Aorta (tissue), 5 donors: Measurements from ENCODE around the gene NPC1L1. TPM values are rescaled to one million over a fixed set of nuclear protein-coding genes. Genes with fewer than 3 reads are reported as not detected.

Experiments
- ATAC-seq: fragments of 200-7000 bp; cut with Tn5 transposase; one replicate; pipeline ENCODE4 v1.9.1; 2022; ENCODE audit warnings: moderate library complexity; ENCODE audit not compliant: low FRiP score
- DNase-seq, 2 donors: peaks; one replicate each; pipeline ENCODE4 v3.0.0-alpha.2; 2020
- H3K27ac ChIP-seq, 2 donors: one replicate each; pipeline ENCODE4 v1.5.1; 2013; ENCODE audit warnings: low read length in 2 of 2, mild to moderate bottlenecking in 2 of 2, moderate library complexity in 2 of 2, control low read depth in 1 of 2, inconsistent platforms in 1 of 2, low read depth in 1 of 2
- H3K27me3 ChIP-seq, 2 donors: one replicate each; pipeline ENCODE4 v1.6.1; 2013; ENCODE audit warnings: control low read depth in 1 of 2, low read length in 1 of 2, mild to moderate bottlenecking in 1 of 2, moderate library complexity in 1 of 2; ENCODE audit not compliant: insufficient read depth in 2 of 2, control insufficient read depth in 1 of 2
- H3K36me3 ChIP-seq, 2 donors: one replicate each; pipeline ENCODE4 v1.6.1; 2013; ENCODE audit warnings: control low read depth in 1 of 2, low read length in 1 of 2, mild to moderate bottlenecking in 1 of 2; ENCODE audit not compliant: insufficient read depth in 2 of 2, control insufficient read depth in 1 of 2
- H3K4me1 ChIP-seq, 2 donors: one replicate each; pipeline ENCODE4 v1.6.1; 2013; ENCODE audit warnings: low read length in 2 of 2, control low read depth in 1 of 2, mild to moderate bottlenecking in 1 of 2, moderate library complexity in 1 of 2; ENCODE audit not compliant: insufficient read depth in 2 of 2, control insufficient read depth in 1 of 2
- H3K4me3 ChIP-seq, 2 donors: one replicate each; pipeline ENCODE4 v1.5.1; 2013; ENCODE audit warnings: low read length in 2 of 2, control low read depth in 1 of 2, mild to moderate bottlenecking in 1 of 2
- H3K9me3 ChIP-seq: one replicate; pipeline ENCODE4 v1.6.1; 2013; ENCODE audit warnings: mild to moderate bottlenecking, low read length; ENCODE audit not compliant: control insufficient read depth
- WGBS, 2 donors: extraction: QIAGEN DNeasy Blood & Tissue Kit; methylation state at CpG; one replicate each; pipeline ENCODE4 v1.1.7; 2013; 5-methylcytosine and 5-hydroxymethylcytosine counted together
- intact Hi-C, 2 donors: fragments of 100-400 bp; cut with DNase I; formaldehyde crosslinking; loops; one replicate each; pipeline versions ENCODE4 v1.14.2 to v1.15.0; 2022
- polyA plus RNA-seq, 2 donors: library from polyadenylated mRNA; stranded (reverse); fragments of 200-250 nt; gene quantifications; one replicate each; pipeline ENCODE4 v1.2.3, GENCODE V29; 2013
- total RNA-seq, 2 donors: library from RNA; stranded (reverse); fragmentation: NEBNext Ultra II Directional; extraction: Animal tissue kit (Norgen Biotek cat#: 25700); gene quantifications; one replicate each; pipeline ENCODE4 v1.2.1, GENCODE V29; 2021
- donor health status: healthy with polysubstance abuse.
- donor health status: Bipolar disorder and iron deficiency.
- donor health status: DM: no; HTN: no; CAD: no.
- donor health status: DM: no; HTN: no; CAD: no.
- donor health status: DM: yes; HTN: yes; CAD: no.

NPC1L1 gene
- total and polyA plus RNA-seq, 4 donors: 0.39 to 6.1 (median 0.95) TPM

DNA sequence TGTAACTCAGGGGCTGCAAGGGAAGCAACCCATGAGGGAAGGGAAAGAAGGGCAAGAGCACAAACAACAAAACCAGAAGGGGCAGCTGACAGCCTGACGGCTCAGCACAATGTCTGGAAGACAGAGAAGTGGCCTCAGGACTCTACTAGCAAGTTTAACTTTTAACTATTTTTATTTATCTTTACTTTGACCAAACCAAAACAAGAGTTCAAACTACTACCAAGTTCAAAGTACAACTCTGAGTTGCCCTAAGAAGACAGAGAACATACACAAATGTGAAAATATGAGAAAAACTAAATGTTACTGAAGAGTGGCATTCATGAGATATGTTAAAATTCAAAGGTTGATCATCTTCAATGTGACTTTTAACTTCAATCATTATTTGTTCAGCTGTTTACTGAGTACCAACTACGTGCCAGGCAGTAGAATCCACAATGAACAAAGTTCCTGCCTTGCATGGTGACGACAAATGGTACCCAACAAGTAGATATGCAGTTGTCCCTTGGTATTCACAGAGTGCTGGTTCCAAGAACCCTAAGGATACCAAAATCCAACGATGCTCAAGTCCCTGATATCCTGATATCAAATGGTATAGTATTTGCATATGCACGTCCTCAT, 70.4 kb downstream of the NPC1L1 start:
- 85 to 92% methylated on average over 5 of the region's 5 CpGs for WGBS, 2 donors
- H3K9me3 ChIP-seq: no peaks in the 10 kb centered on the region
- ATAC-seq (no peak), DNase-seq (no peak)
- H3K27ac ChIP-seq: no peak overlapping the region
- H3K4me1 ChIP-seq: peaks cover 0 to 6% of the 10 kb centered on the region in 2 donors
- intact Hi-C loops: no loop called here
- H3K27me3 ChIP-seq: no peaks in the 10 kb centered on the region
- no peak overlapping the region for H3K4me3 ChIP-seq
- no peaks in the 10 kb centered on the region for H3K36me3 ChIP-seq

DNA sequence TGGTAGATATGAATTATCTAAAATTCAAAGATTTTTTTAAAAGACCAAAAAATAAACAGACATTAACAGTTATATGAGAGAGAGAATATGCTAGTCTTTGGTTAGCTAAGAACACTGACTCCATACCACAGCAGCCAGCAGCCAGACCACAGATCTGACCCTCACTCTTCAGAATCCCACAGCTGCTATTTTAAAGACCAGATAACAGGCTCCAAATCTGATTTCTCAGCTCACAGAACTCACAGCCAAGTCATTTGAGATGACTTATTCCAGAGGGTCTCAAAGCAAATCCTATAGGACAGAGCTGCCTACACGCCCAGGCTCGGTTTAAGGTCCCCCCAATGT, 71.0 kb downstream of the NPC1L1 start:
- no peaks in the 10 kb centered on the region for H3K27me3 ChIP-seq
- H3K36me3 ChIP-seq: no peaks in the 10 kb centered on the region
- peaks cover 0 to 10% of the 10 kb centered on the region in 2 donors for H3K4me1 ChIP-seq
- no peaks in the 10 kb centered on the region for H3K9me3 ChIP-seq
- H3K27ac ChIP-seq: no peak overlapping the region
- intact Hi-C loops: no loop called here
- no peak overlapping the region for H3K4me3 ChIP-seq
- 93 to 94% methylated on average over 2 of the region's 2 CpGs for WGBS, 2 donors
- DNase-seq (no peak), ATAC-seq (peak; percentile 46)

DNA sequence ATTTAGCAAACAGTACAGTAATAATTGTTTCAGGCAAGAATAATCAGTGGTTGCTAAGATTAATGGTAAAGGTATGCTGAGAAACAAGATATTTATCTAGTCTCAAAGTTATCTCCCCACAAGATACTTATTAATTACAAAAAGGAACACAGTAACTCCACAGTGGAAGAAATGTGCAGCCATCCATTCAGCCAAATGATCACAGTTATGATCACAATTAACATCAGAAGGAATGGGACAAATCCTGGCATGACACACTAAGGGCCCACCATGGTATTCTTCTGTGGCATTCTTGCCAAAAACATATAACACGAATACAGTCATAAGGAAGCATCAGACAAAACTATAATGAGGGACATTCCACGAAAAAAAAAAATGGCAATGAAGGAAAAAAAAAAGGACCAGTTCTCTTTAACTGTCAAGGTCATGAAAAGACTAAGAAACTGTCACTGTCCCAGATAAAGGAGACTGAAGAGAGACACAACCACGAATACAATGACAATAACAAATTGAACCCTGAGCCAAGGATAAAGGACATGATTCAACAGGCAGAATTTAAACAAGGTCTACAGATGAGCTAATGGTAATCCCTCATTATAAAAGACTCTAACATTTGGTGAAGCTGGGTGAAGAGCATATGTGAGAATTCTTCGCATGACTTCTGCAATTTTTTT, 71.5 kb downstream of the NPC1L1 start:
- no peaks in the 10 kb centered on the region for H3K36me3 ChIP-seq
- intact Hi-C loops: no loop called here
- 65% methylated on average over 4 of the region's 4 CpGs for WGBS, 2 donors
- no peak overlapping the region for H3K27ac ChIP-seq
- H3K4me3 ChIP-seq: no peak overlapping the region
- H3K27me3 ChIP-seq: no peaks in the 10 kb centered on the region
- peaks cover 0 to 10% of the 10 kb centered on the region in 2 donors for H3K4me1 ChIP-seq
- no peaks in the 10 kb centered on the region for H3K9me3 ChIP-seq
- DNase-seq (no peak), ATAC-seq (no peak)

DNA sequence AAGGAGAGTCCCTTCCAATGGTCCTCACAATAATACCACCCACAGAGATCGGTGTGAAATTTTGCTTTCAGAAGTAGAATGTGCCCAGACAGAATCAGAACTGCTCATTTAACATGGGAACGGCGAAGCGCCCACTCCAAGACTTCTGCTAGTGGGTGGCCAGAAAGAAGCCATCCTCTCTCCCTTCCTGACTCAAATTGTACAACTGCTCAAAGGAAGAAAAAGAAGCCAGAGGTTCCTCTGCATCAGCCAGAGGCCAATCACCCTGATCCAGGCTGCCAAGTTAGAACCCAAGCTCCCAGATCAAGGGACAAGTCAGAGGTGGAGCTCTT, 73.9 kb downstream of the NPC1L1 start:
- no peaks in the 10 kb centered on the region for H3K9me3 ChIP-seq
- no peaks in the 10 kb centered on the region for H3K36me3 ChIP-seq
- no peaks in the 10 kb centered on the region for H3K27me3 ChIP-seq
- no peak overlapping the region for H3K27ac ChIP-seq
- peaks cover 0 to 10% of the 10 kb centered on the region in 2 donors for H3K4me1 ChIP-seq
- no peak overlapping the region for H3K4me3 ChIP-seq
- WGBS, 2 donors: 98 to 99% methylated on average over 4 of the region's 4 CpGs
- ATAC-seq (no peak), DNase-seq (no peak)
- intact Hi-C loops: no loop called here

DNA sequence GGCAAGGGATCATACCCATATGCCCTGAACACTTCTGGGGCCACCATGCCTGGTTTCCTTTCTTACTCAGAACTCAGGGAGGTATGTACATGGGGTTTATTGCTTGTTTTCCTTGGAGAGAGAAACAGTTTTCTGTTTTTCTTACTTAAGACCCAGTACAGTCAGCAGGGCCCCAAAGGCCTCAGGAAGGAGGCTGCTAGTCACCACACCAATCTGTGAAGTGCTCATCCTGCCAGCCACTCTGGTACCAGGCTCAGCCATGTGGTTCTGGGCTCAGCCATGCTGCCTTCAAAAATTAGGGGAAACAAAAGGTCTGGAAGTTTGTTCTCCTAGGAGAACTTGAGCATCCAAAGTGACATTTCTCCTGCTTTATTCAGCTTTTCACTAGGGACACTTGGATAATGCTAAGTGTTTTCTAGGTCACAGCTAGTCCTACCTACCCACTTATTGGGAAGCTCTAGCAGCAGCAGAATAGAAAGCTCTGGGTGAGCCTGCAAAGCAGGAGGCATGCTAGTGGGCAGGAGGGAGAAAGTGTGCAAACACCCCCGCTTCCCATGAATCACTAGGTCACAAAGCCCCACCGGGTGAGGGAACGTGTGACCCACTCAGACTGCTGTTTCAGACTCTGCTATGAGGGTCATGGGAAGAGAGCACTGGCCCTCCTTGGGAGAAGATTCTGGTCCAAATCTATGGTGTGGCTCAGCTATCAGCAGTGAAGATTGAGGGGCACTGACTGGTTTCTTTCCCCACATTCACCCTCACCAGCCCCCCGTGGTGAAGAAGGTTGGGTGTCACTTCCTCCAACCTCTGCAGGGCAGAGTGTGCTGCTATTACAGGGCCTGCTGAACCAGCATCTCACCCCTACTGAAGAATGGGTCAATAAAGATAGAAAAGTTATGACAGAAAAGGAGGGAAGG, 74.6 kb downstream of the NPC1L1 start:
- Histone ChIP-seq H3K36me3 (no peaks in the 10 kb centered on the region), H3K4me1 (peaks cover 0 to 10% of the 10 kb centered on the region in 2 donors)

DNA sequence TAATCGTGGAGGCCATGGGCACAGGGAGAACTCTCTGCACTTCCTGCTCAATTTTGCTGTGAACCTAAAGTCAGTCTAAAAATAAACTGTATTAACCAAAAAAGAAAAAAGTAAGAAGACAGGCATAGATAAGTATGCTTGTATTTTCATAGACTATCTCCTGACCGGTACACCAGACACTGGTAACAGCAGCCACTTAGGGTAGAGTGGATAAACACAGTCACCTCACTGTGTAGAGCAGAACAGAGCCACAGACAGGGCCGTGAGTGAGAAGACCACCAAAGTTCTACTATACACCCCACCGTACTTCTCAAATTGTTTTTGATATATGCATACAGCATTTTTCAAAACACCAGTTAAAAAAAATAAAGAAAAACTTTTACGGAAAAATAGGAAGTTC, 75.6 kb downstream of the NPC1L1 start:
- no peak overlapping the region for H3K4me3 ChIP-seq
- DNase-seq: no peak
- H3K36me3 ChIP-seq: no peaks in the 10 kb centered on the region
- intact Hi-C loops: no loop called here
- no peak for ATAC-seq
- H3K4me1 ChIP-seq: peaks cover 0 to 10% of the 10 kb centered on the region in 2 donors
- WGBS, 2 donors: 41 to 43% methylated on average over 5 of the region's 5 CpGs
- H3K9me3 ChIP-seq: no peaks in the 10 kb centered on the region
- no peak overlapping the region for H3K27ac ChIP-seq
- H3K27me3 ChIP-seq: no peaks in the 10 kb centered on the region

More for the DNA sequence above, 74.6 kb downstream of the NPC1L1 start:
- 74 to 82% methylated on average over 4 of the region's 4 CpGs for WGBS, 2 donors
- DNase-seq (no peak), ATAC-seq (no peak)
- Histone ChIP-seq H3K9me3 (no peaks in the 10 kb centered on the region), H3K27me3 (no peaks in the 10 kb centered on the region), H3K4me3 (no peak overlapping the region), H3K27ac (no peak overlapping the region)
- intact Hi-C loops: no loop called here

DNA sequence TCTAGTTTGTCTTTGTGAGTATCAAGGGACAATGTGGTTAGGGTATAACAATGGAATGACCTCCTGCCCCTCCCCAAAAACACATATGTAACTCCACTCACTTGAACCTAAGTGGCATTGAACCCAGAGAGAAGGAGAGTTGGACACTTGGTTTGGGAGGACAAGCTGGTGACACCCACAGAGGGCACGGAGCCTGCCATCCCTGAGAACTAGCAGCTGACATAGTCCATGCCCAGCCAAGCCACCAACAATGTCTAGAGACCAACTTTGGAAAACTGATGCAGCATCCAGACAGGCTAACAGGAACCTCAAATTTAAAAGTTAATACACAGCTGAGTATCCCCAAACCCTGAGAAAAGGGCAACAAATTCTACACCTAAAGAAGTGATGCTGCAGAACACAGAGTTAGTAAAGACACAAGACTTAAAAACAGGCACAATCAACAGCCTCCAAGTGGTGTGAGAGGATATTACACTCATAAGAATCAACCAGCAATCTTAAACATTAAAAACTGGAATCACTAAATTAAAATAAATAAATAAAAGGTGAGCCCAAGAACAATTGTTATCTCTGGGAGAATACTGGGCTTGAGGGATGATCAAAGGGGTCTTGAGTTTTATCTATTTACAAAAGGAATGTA, 77.8 kb downstream of the NPC1L1 start:
- peaks cover 0 to 7% of the 10 kb centered on the region in 2 donors for H3K4me1 ChIP-seq
- no peak overlapping the region for H3K4me3 ChIP-seq
- no peaks in the 10 kb centered on the region for H3K27me3 ChIP-seq
- intact Hi-C loops: no loop called here
- ATAC-seq (no peak), DNase-seq (no peak)
- no peaks in the 10 kb centered on the region for H3K36me3 ChIP-seq
- H3K9me3 ChIP-seq: no peaks in the 10 kb centered on the region
- 94 to 98% methylated on average over 1 of the region's 1 CpG for WGBS, 2 donors
- H3K27ac ChIP-seq: no peak overlapping the region
